ENCODE measurements around the gene KDR. TPM values are rescaled to one million over a fixed set of nuclear protein-coding genes. Genes with fewer than 3 reads are reported as not detected.

KDR gene
- total and polyA plus RNA-seq, 9 of the 15 experiments (the other 6 are each of a cell fraction or from before 2014, with no cell fraction given): 0.13 TPM; not detected in 8

DNA sequence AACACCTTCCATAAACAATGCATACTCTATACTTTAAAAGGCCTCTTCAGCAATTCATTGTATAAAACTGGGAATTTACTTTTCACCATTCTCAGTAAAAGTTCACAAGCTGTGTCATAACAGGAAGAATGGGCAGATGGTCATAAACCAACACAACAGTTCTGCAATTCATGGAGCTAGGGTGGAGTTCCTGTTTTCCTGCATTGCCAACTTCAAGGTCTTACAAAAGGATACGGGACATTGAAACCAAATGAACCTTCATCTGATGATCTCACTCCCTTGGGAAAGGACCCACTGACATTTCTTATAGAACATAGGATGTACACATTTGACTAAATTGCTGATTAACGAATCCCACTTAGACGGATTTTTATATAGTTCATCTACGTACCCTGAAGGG lies 4.1 kb downstream of the KDR start:
- no peak overlapping the region for H3K4me3 ChIP-seq
- H3K9ac ChIP-seq (ENCODE audit: insufficient read depth in 1 of 2, low read depth in 2 of 2, low read length in 2 of 2): no peak overlapping the region
- H3K36me3 ChIP-seq (ENCODE audit: control insufficient read depth, insufficient read depth, low read length): no peaks in the 10 kb centered on the region
- intact Hi-C loops (cut with micrococcal nuclease) (no loop called here), in situ Hi-C loops (cut with MboI) (no loop called here)
- H3K4me1 ChIP-seq (replicated peaks in 1 of 2; ENCODE audit: control insufficient read depth in 2 of 2, insufficient read depth in 2 of 2, low read length in 2 of 2): peaks cover 0 to 13% of the 10 kb centered on the region in 2 experiments; a peak in 2 of 5 replicates
- no peak for ATAC-seq
- no peaks in the 10 kb centered on the region for H4K20me1 ChIP-seq (replicated peaks; ENCODE audit: control insufficient read depth, insufficient read depth, low read length)
- no TSS peak for BruUV-seq (replicated peaks)
- no peak overlapping the region for H2AFZ ChIP-seq (ENCODE audit: low read depth, low read length)
- ChIA-PET POLR2A (no interaction called here), CTCF (ENCODE audit: low intra/inter-chr PET ratio) (no interaction called here)
- no peaks in the 10 kb centered on the region for H3K9me1 ChIP-seq (ENCODE audit: control insufficient read depth, insufficient read depth, low read length)
- 3% methylated on average over 4 of the region's 4 CpGs for WGBS (ENCODE audit: insufficient coverage, low coverage, missing lambda C conversion rate)
- no peak for FAIRE-seq
- H3K27ac ChIP-seq (ENCODE audit: extremely low read depth, low read depth, low read length): no peak overlapping the region
- TF ChIP-seq SNIP1 (IDR thresholded peaks at IDR 0.05; ENCODE audit: low read depth) (no peak), SIN3A (IDR thresholded peaks at IDR 0.05; ENCODE audit: borderline replicate concordance in 2 of 2, control insufficient read depth in 1 of 2, low read depth in 2 of 2, low read length in 2 of 2) (no peak), ILK (tag; IDR thresholded peaks at IDR 0.05; ENCODE audit: borderline replicate concordance, low read depth) (no peak), EWSR1 (IDR thresholded peaks at IDR 0.05; ENCODE audit: borderline replicate concordance, low read depth, partially characterized antibody) (no peak), SPI1 (IDR thresholded peaks at IDR 0.05; ENCODE audit: borderline replicate concordance, low read depth, low read length) (peak; percentile 17; the same call in 1 of the 2 replicates), RFX1 (IDR thresholded peaks at IDR 0.05) (no peak)
- no peaks in the 10 kb centered on the region for H3K9me3 ChIP-seq (replicated peaks; ENCODE audit: control insufficient read depth, insufficient read depth, low read depth, low read length)
- no peak for DNase-seq (ENCODE audit: extremely low read depth in 1 of 4, low spot score in 3 of 4)
- H3K4me2 ChIP-seq (ENCODE audit: insufficient read depth, low read length): no peak overlapping the region
- H3K27me3 ChIP-seq (ENCODE audit: control insufficient read depth in 2 of 2, insufficient read depth in 2 of 2, low read length in 2 of 2): peaks cover 17 to 20% of the 10 kb centered on the region in 2 experiments; a peak in 4 of 5 replicates
- H3K79me2 ChIP-seq (ENCODE audit: control insufficient read depth, insufficient read depth, low read length): no peaks in the 10 kb centered on the region

DNA sequence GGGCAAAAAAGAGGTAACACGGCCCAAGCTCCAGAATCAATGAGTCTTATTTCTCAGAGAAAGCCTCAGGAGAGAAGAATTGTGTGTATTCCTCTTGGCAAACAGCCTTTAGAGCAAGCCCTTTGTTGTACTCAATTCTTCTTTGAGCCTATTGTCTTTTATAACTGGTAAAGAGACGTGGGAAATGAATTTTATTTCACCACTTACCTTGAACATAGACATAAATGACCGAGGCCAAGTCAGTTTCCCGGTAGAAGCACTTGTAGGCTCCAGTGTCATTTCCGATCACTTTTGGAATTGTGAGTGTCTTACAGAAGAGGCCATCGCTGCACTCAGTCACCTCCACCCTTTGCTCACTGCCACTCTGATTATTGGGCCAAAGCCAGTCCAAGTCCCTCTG lies 7.0 kb downstream of the KDR start:
- 4% methylated on average over 6 of the region's 6 CpGs for WGBS (ENCODE audit: insufficient coverage, low coverage, missing lambda C conversion rate)
- H3K4me3 ChIP-seq: no peak overlapping the region
- H3K4me1 ChIP-seq (replicated peaks in 1 of 2; ENCODE audit: control insufficient read depth in 2 of 2, insufficient read depth in 2 of 2, low read length in 2 of 2): no peaks in the 10 kb centered on the region
- H3K9me3 ChIP-seq (replicated peaks; ENCODE audit: control insufficient read depth, insufficient read depth, low read depth, low read length): no peaks in the 10 kb centered on the region
- H2AFZ ChIP-seq (ENCODE audit: low read depth, low read length): no peak overlapping the region
- BruUV-seq (replicated peaks): no TSS peak
- no peaks in the 10 kb centered on the region for H4K20me1 ChIP-seq (replicated peaks; ENCODE audit: control insufficient read depth, insufficient read depth, low read length)
- in situ Hi-C loops (cut with MboI): no loop called here
- DNase-seq (ENCODE audit: extremely low read depth in 1 of 4, low spot score in 3 of 4) (no peak), ATAC-seq (no peak), FAIRE-seq (no peak)
- no peaks in the 10 kb centered on the region for H3K27me3 ChIP-seq (ENCODE audit: control insufficient read depth in 2 of 2, insufficient read depth in 2 of 2, low read length in 2 of 2)
- H3K4me2 ChIP-seq (ENCODE audit: insufficient read depth, low read length): no peak overlapping the region
- no peaks in the 10 kb centered on the region for H3K36me3 ChIP-seq (ENCODE audit: control insufficient read depth, insufficient read depth, low read length)
- CTCF ChIA-PET (ENCODE audit: low intra/inter-chr PET ratio): no interaction called here
- H3K27ac ChIP-seq (ENCODE audit: extremely low read depth, low read depth, low read length): no peak overlapping the region
- no peaks in the 10 kb centered on the region for H3K79me2 ChIP-seq (ENCODE audit: control insufficient read depth, insufficient read depth, low read length)
- POLR2A ChIA-PET: no interaction called here
- H3K9ac ChIP-seq (ENCODE audit: insufficient read depth in 1 of 2, low read depth in 2 of 2, low read length in 2 of 2): no peak overlapping the region
- TF ChIP-seq ZNF197 (CRISPR knock-in tag; IDR thresholded peaks at IDR 0.05; ENCODE audit: low read depth) (no peak), HDAC3 (IDR thresholded peaks at IDR 0.05; ENCODE audit: borderline replicate concordance, partially characterized antibody) (no peak)
- H3K9me1 ChIP-seq (ENCODE audit: control insufficient read depth, insufficient read depth, low read length): no peaks in the 10 kb centered on the region
- intact Hi-C loops (cut with micrococcal nuclease): no loop called here
